Testis (tissue), 2 donors: Measurements from ENCODE around the gene PSG2.
"Not testable (repeated sequence)": the region's sequence is repeated elsewhere in the genome, so short reads cannot be mapped to it uniquely, and the experiment has no call there.

Experiments
- CTCF ChIP-seq, 3 experiments: fragments of 450-650 bp in 2 of 3; fragments of 200-600 bp in 1 of 3; sonication (generic) in 1 of 3; IDR thresholded peaks; one replicate each; pipeline ENCODE4 v1.5.1; 2016 to 2019; ENCODE audit warnings: antibody characterized with exemption in 3 of 3, mild to moderate bottlenecking in 2 of 3, moderate library complexity in 1 of 3
- POLR2A ChIP-seq: fragments of 450-650 bp; IDR thresholded peaks from one replicate; pipeline ENCODE4 v1.6.1; 2017; ENCODE audit warnings: antibody characterized with exemption, mild to moderate bottlenecking, moderate library complexity

- not testable (repeated sequence) for TF ChIP-seq CTCF (IDR thresholded peaks at IDR 0.05); POLR2A
Observed at GRCh38 chr19:43104215-43104850, 21.8 kb upstream of the PSG2 start.
